Right kidney (tissue), 9 donors: ENCODE data around the gene CACNG4.

Source experiments
- DNase-seq: peaks from one replicate; pipeline ENCODE4 v3.0.0-alpha.2; 2016
- long read RNA-seq, 8 donors: transcript quantifications; one replicate each; lab custom pipeline, GENCODE V29; 2026

The CACNG4 gene
- long read RNA-seq, donor 1, partial matches to known transcripts = 0 of 3 reads
- long read RNA-seq, donor 1, other reads (novel, unspliced or antisense) = 0 of 3 reads
- long read RNA-seq, donor 2, partial matches to known transcripts = 0 of 2 reads
- long read RNA-seq, donor 2, other reads (novel, unspliced or antisense) = 0 of 2 reads
- long read RNA-seq, donor 3, partial matches to known transcripts = 0 of 1 reads
- long read RNA-seq, donor 3, other reads (novel, unspliced or antisense) = 0 of 1 reads
- long read RNA-seq, donor 4, partial matches to known transcripts = 0 of 3 reads
- long read RNA-seq, donor 4, other reads (novel, unspliced or antisense) = 0 of 3 reads
- long read RNA-seq, donor 5 = 0 reads
- long read RNA-seq, donor 6, partial matches to known transcripts = 0 of 2 reads
- long read RNA-seq, donor 6, other reads (novel, unspliced or antisense) = 0 of 2 reads
- long read RNA-seq, donor 7 = 0 reads
- long read RNA-seq, donor 8, partial matches to known transcripts = 0 of 2 reads
- long read RNA-seq, donor 8, other reads (novel, unspliced or antisense) = 0 of 2 reads

- peak; percentile 60 for DNase-seq
These were observed at the start of gene CACNG4 for GRCh38 chr17:66963909-66964771. TSS of gene CACNG4 (plus strand) at chr17:66964707. CDS start at chr17:66964912, 205 bp downstream.

- DNase-seq = no peak
These were observed 49.3 kb upstream of the CACNG4 start for GRCh38 chr17:66915204-66915611.

GRCh38 chr17:66915792-66916191 lies 48.7 kb upstream of the CACNG4 start:
- DNase-seq = no peak

- no peak for DNase-seq
These were observed 47.6 kb upstream of the CACNG4 start for GRCh38 chr17:66916946-66917345.

GRCh38 chr17:66918896-66919295 lies 45.6 kb upstream of the CACNG4 start:
- DNase-seq = no peak

GRCh38 chr17:66920435-66920834 lies 44.1 kb upstream of the CACNG4 start:
- DNase-seq = no peak

GRCh38 chr17:66920950-66921349 lies 43.6 kb upstream of the CACNG4 start:
- no peak for DNase-seq

- DNase-seq = no peak
These were observed 40.6 kb upstream of the CACNG4 start for GRCh38 chr17:66923886-66924285.

GRCh38 chr17:66925811-66926500 lies 38.6 kb upstream of the CACNG4 start:
- DNase-seq = no peak

- DNase-seq = no peak
These were observed 35.6 kb upstream of the CACNG4 start for GRCh38 chr17:66928949-66929348.

GRCh38 chr17:66929591-66929990 lies 34.9 kb upstream of the CACNG4 start:
- no peak for DNase-seq

GRCh38 chr17:66930933-66931332 lies 33.6 kb upstream of the CACNG4 start:
- no peak for DNase-seq

- DNase-seq = no peak
These were observed 32.2 kb upstream of the CACNG4 start for GRCh38 chr17:66932311-66932710.

GRCh38 chr17:66934040-66934439 lies 30.5 kb upstream of the CACNG4 start:
- no peak for DNase-seq

GRCh38 chr17:66935717-66936116 lies 28.8 kb upstream of the CACNG4 start:
- DNase-seq = no peak

- DNase-seq = no peak
These were observed 25.9 kb upstream of the CACNG4 start for GRCh38 chr17:66938656-66939055.

- DNase-seq = no peak
These were observed 24.9 kb upstream of the CACNG4 start for GRCh38 chr17:66939461-66940114.

GRCh38 chr17:66941249-66941648 lies 23.3 kb upstream of the CACNG4 start:
- DNase-seq = no peak

GRCh38 chr17:66941773-66942450 lies 22.6 kb upstream of the CACNG4 start:
- DNase-seq = no peak

GRCh38 chr17:66942451-66943264 lies 21.8 kb upstream of the CACNG4 start:
- no peak for DNase-seq
